GM23248 (cell line): ENCODE data around the gene DCAF4. TPM values are rescaled to one million over a fixed set of nuclear protein-coding genes. Genes with fewer than 3 reads are reported as not detected.
A peak's percentile ranks its signal among the peaks of the same experiment; 100 is the strongest.

ENCODE experiments used
- DNase-seq: peaks from one replicate; pipeline ENCODE4 v3.0.0-alpha.2; 2015
- H2AFZ ChIP-seq: fragments of 200-600 bp; sonication (generic); 2 replicates; pipeline ENCODE4 v1.6.1; 2016; ENCODE audit warnings: antibody characterized with exemption
- H3F3A ChIP-seq: fragments of 200-600 bp; sonication (generic); 2 replicates; pipeline ENCODE4 v1.6.1; 2016; ENCODE audit warnings: mild to moderate bottlenecking, antibody characterized with exemption, mixed run types; ENCODE audit not compliant: insufficient read depth
- H3K27ac ChIP-seq: fragments of 200-600 bp; sonication (generic); 2 replicates; pipeline ENCODE4 v1.5.1; 2016; ENCODE audit warnings: mild to moderate bottlenecking
- H3K27me3 ChIP-seq: fragments of 200-600 bp; sonication (generic); replicated peaks from 2 replicates; pipeline ENCODE4 v1.6.1; 2016; ENCODE audit warnings: mild to moderate bottlenecking; ENCODE audit not compliant: insufficient read depth
- H3K36me3 ChIP-seq: fragments of 200-600 bp; sonication (generic); 2 replicates; pipeline ENCODE4 v1.6.1; 2016; ENCODE audit warnings: low read depth, mild to moderate bottlenecking
- H3K4me1 ChIP-seq: fragments of 200-600 bp; sonication (generic); 2 replicates; pipeline ENCODE4 v1.6.1; 2016; ENCODE audit warnings: mild to moderate bottlenecking; ENCODE audit not compliant: insufficient read depth
- H3K4me2 ChIP-seq: fragments of 200-600 bp; sonication (generic); one replicate; pipeline ENCODE4 v1.6.1; 2016; ENCODE audit warnings: mild to moderate bottlenecking; ENCODE audit not compliant: unreplicated experiment
- H3K4me3 ChIP-seq: fragments of 200-600 bp; sonication (generic); 2 replicates; pipeline ENCODE4 v1.5.1; 2016; ENCODE audit warnings: mild to moderate bottlenecking
- H3K79me2 ChIP-seq: fragments of 200-600 bp; sonication (generic); 2 replicates; pipeline ENCODE4 v1.6.1; 2016; ENCODE audit warnings: mild to moderate bottlenecking; ENCODE audit not compliant: insufficient read depth
- H3K9ac ChIP-seq: fragments of 200-600 bp; sonication (generic); 2 replicates; pipeline ENCODE4 v1.6.1; 2016; ENCODE audit warnings: mild to moderate bottlenecking
- H3K9me2 ChIP-seq: fragments of 200-600 bp; sonication (generic); 2 replicates; pipeline ENCODE4 v1.6.1; 2016; ENCODE audit warnings: mixed run types, mild to moderate bottlenecking, moderate library complexity; ENCODE audit not compliant: insufficient read depth
- H3K9me3 ChIP-seq: fragments of 200-600 bp; sonication (generic); one replicate; pipeline ENCODE4 v1.6.1; 2017; ENCODE audit warnings: low read depth
- H4K20me1 ChIP-seq: fragments of 200-600 bp; sonication (generic); 2 replicates; pipeline ENCODE4 v1.6.0; 2016; ENCODE audit not compliant: insufficient read depth
- EZH2 ChIP-seq: fragments of 200-600 bp; sonication (generic); IDR thresholded peaks from 2 replicates; pipeline ENCODE4 v1.6.1; 2018; ENCODE audit warnings: antibody characterized with exemption, mild to moderate bottlenecking; ENCODE audit not compliant: insufficient read depth, poor library complexity, severe bottlenecking
- EZH2phosphoT487 ChIP-seq: fragments of 200-600 bp; sonication (generic); IDR thresholded peaks from 2 replicates; pipeline ENCODE4 v1.6.1; 2018; ENCODE audit warnings: antibody characterized with exemption, moderate library complexity, mild to moderate bottlenecking, low read depth; ENCODE audit not compliant: insufficient read depth
- WGBS, 2 experiments: methylation state at CpG; one replicate each; pipeline ENCODE4 v1.1.6; 2015 to 2017; ENCODE audit warnings: low lambda C conversion rate in 2 of 2, low coverage in 1 of 2; ENCODE audit errors: missing lambda C conversion rate in 2 of 2; 5-methylcytosine and 5-hydroxymethylcytosine counted together
- in situ Hi-C: fragments of 300-500 bp; cut with MboI; formaldehyde crosslinking; loops from 2 replicates; pipeline ENCODE4 v1.15.0; 2020
- polyA plus RNA-seq: library from polyadenylated mRNA; unstranded; fragments of >200 nt; fragmentation: Nextera tagmentation; extraction: Ambion mirVana; gene quantifications from 2 replicates; pipeline ENCODE4 v1.2.1, GENCODE V29; 2016
- total RNA-seq: library from RNA; depleted of rRNA; stranded (reverse); fragments of >200 nt; shearing (Covaris generic); gene quantifications from 2 replicates; pipeline ENCODE4 v1.2.3, GENCODE V29; 2014

Gene DCAF4
- total and polyA plus RNA-seq, 2 experiments from 2014 or later, result 17.1 to 20.4 TPM

- H3K9me2 ChIP-seq, result no peaks in the 10 kb centered on the region
- H3K27ac ChIP-seq, result no peak overlapping the region
- no peak overlapping the region for H3K9ac ChIP-seq
Observed at GRCh38 chr14:72903716-72904115, 22.5 kb upstream of the DCAF4 start.

DNA sequence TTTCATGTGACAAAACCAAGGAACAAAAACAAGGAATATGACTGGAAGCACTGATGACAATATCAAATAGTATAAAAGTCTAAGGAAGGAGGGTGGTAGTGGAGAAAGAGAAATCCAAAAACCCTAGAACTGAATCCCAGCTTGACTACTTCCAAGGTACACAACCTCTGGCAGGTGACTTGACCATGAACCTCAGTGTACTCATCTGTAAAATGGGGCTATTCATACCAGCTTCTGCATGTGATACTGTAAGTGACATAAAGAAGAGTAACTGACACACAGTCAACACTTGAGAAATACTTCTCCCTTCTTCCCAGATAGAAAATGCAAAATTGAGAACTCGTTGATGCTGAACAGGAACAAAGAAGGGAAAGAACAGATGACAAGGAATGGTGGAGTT is 22.0 kb upstream of the DCAF4 start:
- DNase-seq, result no peak
- Histone ChIP-seq H3K27ac (peak overlapping the region; percentile 23; the same call in 1 of the 2 replicates), H3K27me3 (no peaks in the 10 kb centered on the region), H3K4me2 (peak overlapping the region; percentile 56), H2AFZ (0 out of 2 replicates have a peak overlapping the region, but pooled peaks have one; percentile 36), H3K9me2 (no peaks in the 10 kb centered on the region), H3K9ac (no peak overlapping the region), H3K36me3 (no peaks in the 10 kb centered on the region), H4K20me1 (no peaks in the 10 kb centered on the region), H3K79me2 (no peaks in the 10 kb centered on the region), H3K9me3 (no peaks in the 10 kb centered on the region), H3K4me1 (peaks cover 57% of the 10 kb centered on the region), H3K4me3 (peak overlapping the region; percentile 22; the same call in 1 of the 2 replicates), H3F3A (peaks cover 54% of the 10 kb centered on the region)
- TF ChIP-seq EZH2phosphoT487 (no peak), EZH2 (no peak)
- 0 to 4% methylated on average over 1 of the region's 1 CpG for WGBS, 2 experiments
- in situ Hi-C loops, result no loop called here

More at GRCh38 chr14:72903716-72904115, 22.5 kb upstream of the DCAF4 start:
- no peak for DNase-seq
- Histone ChIP-seq H4K20me1 (no peaks in the 10 kb centered on the region), H3K27me3 (no peaks in the 10 kb centered on the region), H3K36me3 (no peaks in the 10 kb centered on the region), H3K4me3 (no peak overlapping the region), H3K4me1 (peaks cover 52% of the 10 kb centered on the region), H3K4me2 (no peak overlapping the region), H3K9me3 (no peaks in the 10 kb centered on the region), H3K79me2 (no peaks in the 10 kb centered on the region), H2AFZ (no peak overlapping the region), H3F3A (peaks cover 49% of the 10 kb centered on the region)
- TF ChIP-seq EZH2, result no peak
- no peak for TF ChIP-seq EZH2phosphoT487
- in situ Hi-C loops, result no loop called here
- WGBS, 2 experiments, result 32 to 44% methylated on average over 1 of the region's 1 CpG

- Histone ChIP-seq H3K9me3 (no peaks in the 10 kb centered on the region), H3K9me2 (no peaks in the 10 kb centered on the region), H3K4me2 (peak overlapping the region; percentile 56), H2AFZ (peak overlapping the region; percentile 36; the same call in 1 of the 2 replicates), H3K4me3 (peak overlapping the region; percentile 22; the same call in 1 of the 2 replicates), H3K36me3 (no peaks in the 10 kb centered on the region), H3K9ac (no peak overlapping the region), H3K27me3 (no peaks in the 10 kb centered on the region), H4K20me1 (no peaks in the 10 kb centered on the region), H3K4me1 (peaks cover 60% of the 10 kb centered on the region), H3K27ac (peak overlapping the region; percentile 23; the same call in 1 of the 2 replicates), H3K79me2 (no peaks in the 10 kb centered on the region), H3F3A (peaks cover 56% of the 10 kb centered on the region)
- in situ Hi-C loops, result no loop called here
- peak; percentile 89 for DNase-seq
- WGBS, 2 experiments, result 21% methylated on average over 5 of the region's 5 CpGs
- TF ChIP-seq EZH2phosphoT487 (no peak), EZH2 (no peak)
Observed at GRCh38 chr14:72904840-72905561, 21.3 kb upstream of the DCAF4 start.

- TF ChIP-seq EZH2phosphoT487, result no peak
- no peak for TF ChIP-seq EZH2
- peak overlapping the region; percentile 57 for H3K27ac ChIP-seq
Observed at GRCh38 chr14:72906316-72906715, 19.9 kb upstream of the DCAF4 start.

More at GRCh38 chr14:72906316-72906715, 19.9 kb upstream of the DCAF4 start:
- no peak overlapping the region for H3K9ac ChIP-seq
- H3K9me3 ChIP-seq, result no peaks in the 10 kb centered on the region
- H3K4me2 ChIP-seq, result peak overlapping the region; percentile 55
- H3F3A ChIP-seq, result peaks cover 56% of the 10 kb centered on the region
- DNase-seq, result peak; percentile 88
- H3K79me2 ChIP-seq, result no peaks in the 10 kb centered on the region
- no peak overlapping the region for H2AFZ ChIP-seq
- no peaks in the 10 kb centered on the region for H3K36me3 ChIP-seq
- in situ Hi-C loops, result no loop called here
- WGBS, 2 experiments, result 0 to 1% methylated on average over 3 of the region's 3 CpGs
- peaks cover 60% of the 10 kb centered on the region for H3K4me1 ChIP-seq
- no peaks in the 10 kb centered on the region for H3K9me2 ChIP-seq
- H4K20me1 ChIP-seq, result no peaks in the 10 kb centered on the region
- H3K4me3 ChIP-seq, result no peak overlapping the region
- no peaks in the 10 kb centered on the region for H3K27me3 ChIP-seq
